DOHH2 (cell line): ENCODE data around the gene EIF3K.

Source experiments
- EZH2phosphoT487 ChIP-seq: fragments of 200-600 bp; sonication (generic); IDR thresholded peaks from 2 replicates; pipeline ENCODE4 v1.6.1; 2017; ENCODE audit warnings: borderline replicate concordance, mild to moderate bottlenecking, antibody characterized with exemption, low read length, moderate library complexity, mixed read lengths
- TF ChIP-seq, protein P1 (sequence below): fragments of 200-600 bp; sonication (generic); IDR thresholded peaks from one replicate; pipeline ENCODE4 v1.5.1; 2014; ENCODE audit warnings: antibody characterized with exemption, mild to moderate bottlenecking, low read depth, low read length; ENCODE audit not compliant: poor library complexity, severe bottlenecking

DNA sequence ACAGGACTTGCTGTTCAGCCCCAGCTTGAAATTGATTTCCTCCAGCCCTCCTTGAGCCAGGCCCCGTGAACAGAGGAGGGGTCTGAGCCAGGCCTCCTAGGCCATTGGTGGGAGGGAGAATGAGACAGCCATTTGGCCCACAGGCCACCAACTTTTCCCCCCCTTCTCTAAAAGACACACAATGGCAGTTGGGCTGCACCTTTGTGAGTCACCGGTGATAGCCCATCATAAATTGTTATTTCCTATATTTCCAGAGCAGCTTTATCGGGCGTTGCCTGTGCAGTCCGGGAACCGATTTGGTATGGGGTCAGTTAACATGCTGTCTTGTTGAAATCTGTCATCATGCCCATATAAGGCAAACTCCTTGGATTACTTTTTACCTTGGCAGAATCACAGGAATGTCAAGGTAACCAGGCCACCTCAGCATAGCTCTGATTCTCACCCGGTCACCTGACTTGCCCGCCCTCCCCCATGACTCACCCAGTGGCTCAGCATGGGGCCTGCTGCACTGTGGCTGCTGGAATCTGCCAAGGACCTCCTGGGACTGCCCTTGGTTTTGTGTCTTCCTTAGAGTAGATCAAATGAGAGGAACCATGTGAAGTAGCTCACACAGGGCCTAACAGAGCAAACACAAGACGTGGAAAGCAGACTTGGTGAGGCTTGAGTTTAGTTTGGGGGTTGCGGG is 64.5 kb downstream of the EIF3K start:
- TF ChIP-seq, protein P1, sequence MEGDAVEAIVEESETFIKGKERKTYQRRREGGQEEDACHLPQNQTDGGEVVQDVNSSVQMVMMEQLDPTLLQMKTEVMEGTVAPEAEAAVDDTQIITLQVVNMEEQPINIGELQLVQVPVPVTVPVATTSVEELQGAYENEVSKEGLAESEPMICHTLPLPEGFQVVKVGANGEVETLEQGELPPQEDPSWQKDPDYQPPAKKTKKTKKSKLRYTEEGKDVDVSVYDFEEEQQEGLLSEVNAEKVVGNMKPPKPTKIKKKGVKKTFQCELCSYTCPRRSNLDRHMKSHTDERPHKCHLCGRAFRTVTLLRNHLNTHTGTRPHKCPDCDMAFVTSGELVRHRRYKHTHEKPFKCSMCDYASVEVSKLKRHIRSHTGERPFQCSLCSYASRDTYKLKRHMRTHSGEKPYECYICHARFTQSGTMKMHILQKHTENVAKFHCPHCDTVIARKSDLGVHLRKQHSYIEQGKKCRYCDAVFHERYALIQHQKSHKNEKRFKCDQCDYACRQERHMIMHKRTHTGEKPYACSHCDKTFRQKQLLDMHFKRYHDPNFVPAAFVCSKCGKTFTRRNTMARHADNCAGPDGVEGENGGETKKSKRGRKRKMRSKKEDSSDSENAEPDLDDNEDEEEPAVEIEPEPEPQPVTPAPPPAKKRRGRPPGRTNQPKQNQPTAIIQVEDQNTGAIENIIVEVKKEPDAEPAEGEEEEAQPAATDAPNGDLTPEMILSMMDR: no peak
- TF ChIP-seq EZH2phosphoT487: no peak
